GM12864 (cell line): Measurements from ENCODE around the gene CYLD.

Source experiments
- DNase-seq: peaks from one replicate; pipeline ENCODE4 v3.0.0-alpha.2; 2011; ENCODE audit warnings: low read depth
- H3K4me3 ChIP-seq: 2 replicates; pipeline ENCODE4 v1.5.1; 2011; ENCODE audit warnings: mild to moderate bottlenecking, low read depth, low read length, control low read depth
- CTCF ChIP-seq: IDR thresholded peaks from 2 replicates; pipeline ENCODE4 v1.5.1; 2011; ENCODE audit warnings: low read depth, mild to moderate bottlenecking, moderate library complexity, low read length, control low read depth, inconsistent platforms; ENCODE audit errors: missing control alignments

The CYLD gene

GRCh38 chr16:50820225-50820624 is 78.3 kb downstream of the CYLD start:
- H3K4me3 ChIP-seq: no peak overlapping the region
- no peak for DNase-seq
- TF ChIP-seq CTCF: no peak

- H3K4me3 ChIP-seq: no peak overlapping the region
- TF ChIP-seq CTCF: peak; percentile 13
- DNase-seq: no peak
Observed at GRCh38 chr16:50821586-50821985, 79.7 kb downstream of the CYLD start.

GRCh38 chr16:50822671-50823070 is 80.8 kb downstream of the CYLD start:
- no peak for TF ChIP-seq CTCF
- no peak for DNase-seq
- H3K4me3 ChIP-seq: no peak overlapping the region

- DNase-seq: no peak
- no peak for TF ChIP-seq CTCF
- H3K4me3 ChIP-seq: no peak overlapping the region
Observed at GRCh38 chr16:50826797-50827316, 85.0 kb downstream of the CYLD start.

GRCh38 chr16:50828164-50828702 is 86.3 kb downstream of the CYLD start:
- H3K4me3 ChIP-seq: no peak overlapping the region
- DNase-seq: no peak
- TF ChIP-seq CTCF: no peak

GRCh38 chr16:50830698-50831097 is 88.8 kb downstream of the CYLD start:
- H3K4me3 ChIP-seq: no peak overlapping the region
- no peak for DNase-seq
- no peak for TF ChIP-seq CTCF

GRCh38 chr16:50831751-50832150 is 89.9 kb downstream of the CYLD start:
- no peak for DNase-seq
- no peak for TF ChIP-seq CTCF
- H3K4me3 ChIP-seq: no peak overlapping the region
